Small intestine (tissue), 7 donors: Measurements from ENCODE around the gene FAM219A. TPM values are rescaled to one million over a fixed set of nuclear protein-coding genes. Genes with fewer than 3 reads are reported as not detected.
A peak's percentile ranks its signal among the peaks of the same experiment; 100 is the strongest.

Experiments
- DNase-seq, 2 donors: peaks; one replicate each; pipeline versions ENCODE4 v3.0.0 to v3.0.0-alpha.2; 2013
- FAIRE-seq: peaks from 2 replicates; lab custom pipeline; 2012; peaks lifted over from hg19 to GRCh38; lab: Jason Lieb, UNC
- H3K27ac ChIP-seq, 3 donors: one replicate each; pipeline ENCODE4 v1.5.1; 2013; ENCODE audit warnings: low read length in 2 of 3, mild to moderate bottlenecking in 2 of 3, control low read depth in 1 of 3, inconsistent platforms in 1 of 3, low read depth in 1 of 3, moderate library complexity in 1 of 3
- H3K27me3 ChIP-seq, 3 donors: one replicate each; pipeline ENCODE4 v1.6.1; 2013; ENCODE audit warnings: low read length in 3 of 3, inconsistent platforms in 1 of 3; ENCODE audit not compliant: control insufficient read depth in 3 of 3, insufficient read depth in 3 of 3
- H3K36me3 ChIP-seq, 3 donors: one replicate each; pipeline ENCODE4 v1.6.1; 2013; ENCODE audit warnings: low read length in 3 of 3, inconsistent platforms in 1 of 3, low read depth in 1 of 3, mild to moderate bottlenecking in 1 of 3, moderate library complexity in 1 of 3; ENCODE audit not compliant: control insufficient read depth in 3 of 3, insufficient read depth in 2 of 3
- H3K4me1 ChIP-seq, 3 donors: one replicate each; pipeline ENCODE4 v1.6.1; 2013; ENCODE audit warnings: low read length in 2 of 3, inconsistent platforms in 1 of 3, low read depth in 1 of 3, mild to moderate bottlenecking in 1 of 3, moderate library complexity in 1 of 3; ENCODE audit not compliant: control insufficient read depth in 3 of 3, insufficient read depth in 2 of 3
- H3K4me3 ChIP-seq, 3 donors: one replicate each; pipeline ENCODE4 v1.5.1; 2013; ENCODE audit warnings: low read length in 3 of 3, control low read depth in 1 of 3, inconsistent platforms in 1 of 3, low read depth in 1 of 3, mild to moderate bottlenecking in 1 of 3, moderate library complexity in 1 of 3
- H3K9me3 ChIP-seq, 2 donors: one replicate each; pipeline ENCODE4 v1.6.1; 2013; ENCODE audit warnings: low read depth in 1 of 2, low read length in 1 of 2; ENCODE audit not compliant: control insufficient read depth in 2 of 2, insufficient read depth in 1 of 2
- WGBS, 3 donors: extraction: QIAGEN DNeasy Blood & Tissue Kit; methylation state at CpG; one replicate each; pipeline ENCODE4 v1.1.7; 2013; 5-methylcytosine and 5-hydroxymethylcytosine counted together
- polyA plus RNA-seq, 4 donors: library from polyadenylated mRNA; stranded (reverse) in 3 of 4; unstranded in 1 of 4; fragments of 200-250 nt in 3 of 4; fragments of 120-200 nt in 1 of 4; gene quantifications; one replicate each; pipeline versions ENCODE4 v1.2.1 to v1.2.3, GENCODE V29; 2013
- donor health status: healthy with polysubstance abuse.
- donor health status: control.
- donor health status: control.
- donor health status: Bipolar disorder and iron deficiency.
- donor health status: healthy.

The FAM219A gene
- polyA plus RNA-seq, 4 donors = 2.7 to 9.0 (median 4.5) TPM

GRCh38 chr9:34380034-34380510 is 78.3 kb downstream of the FAM219A start:
- FAIRE-seq = no peak
- H3K27me3 ChIP-seq = peaks cover 0 to 12% (median 0%) of the 10 kb centered on the region in 3 donors
- H3K4me3 ChIP-seq = peak overlapping the region in 2 of 3 donors; percentile 4 to 48
- 30 to 61% (median 55%) methylated on average over 24 of the region's 24 CpGs for WGBS, 3 donors
- peak overlapping the region in 2 of 3 donors; percentile 60 to 61 for H3K27ac ChIP-seq
- DNase-seq = peak; percentile 4 to 59
- no peaks in the 10 kb centered on the region for H3K9me3 ChIP-seq
- peaks cover 2 to 38% (median 4%) of the 10 kb centered on the region in 3 donors for H3K4me1 ChIP-seq
- H3K36me3 ChIP-seq = no peaks in the 10 kb centered on the region

GRCh38 chr9:34379334-34380033 is 78.9 kb downstream of the FAM219A start:
- H3K4me1 ChIP-seq = peaks cover 2 to 41% (median 4%) of the 10 kb centered on the region in 3 donors
- peaks cover 0 to 12% (median 0%) of the 10 kb centered on the region in 3 donors for H3K27me3 ChIP-seq
- H3K9me3 ChIP-seq = no peaks in the 10 kb centered on the region
- DNase-seq (peak; percentile 93 to 94), FAIRE-seq (no peak)
- H3K27ac ChIP-seq = peak overlapping the region in 1 of 3 donors; percentile 61
- no peaks in the 10 kb centered on the region for H3K36me3 ChIP-seq
- H3K4me3 ChIP-seq = peak overlapping the region in 2 of 3 donors; percentile 4 to 48
- 6 to 12% (median 8%) methylated on average over 35 of the region's 35 CpGs for WGBS, 3 donors

GRCh38 chr9:34378376-34379060 is 79.9 kb downstream of the FAM219A start:
- H3K4me3 ChIP-seq = no peak overlapping the region
- no peak for FAIRE-seq
- peaks cover 0 to 4% (median 0%) of the 10 kb centered on the region in 3 donors for H3K36me3 ChIP-seq
- peaks cover 2 to 47% (median 4%) of the 10 kb centered on the region in 3 donors for H3K4me1 ChIP-seq
- no peaks in the 10 kb centered on the region for H3K9me3 ChIP-seq
- no peak overlapping the region for H3K27ac ChIP-seq
- WGBS, 3 donors = 94 to 95% (median 95%) methylated on average over 3 of the region's 3 CpGs
- peaks cover 0 to 12% (median 0%) of the 10 kb centered on the region in 3 donors for H3K27me3 ChIP-seq
- no peak for DNase-seq

- DNase-seq = no peak
- FAIRE-seq = no peak
- H3K27ac ChIP-seq = peak overlapping the region; percentile 35 to 86 (median 64)
- H3K4me1 ChIP-seq = peaks cover 2 to 47% (median 4%) of the 10 kb centered on the region in 3 donors
- peaks cover 0 to 15% (median 2%) of the 10 kb centered on the region in 3 donors for H3K36me3 ChIP-seq
- H3K4me3 ChIP-seq = peak overlapping the region in 2 of 3 donors; percentile 85 to 96
- H3K27me3 ChIP-seq = peaks cover 0 to 12% (median 0%) of the 10 kb centered on the region in 3 donors
- WGBS, 3 donors = 1 to 5% (median 4%) methylated on average over 21 of the region's 21 CpGs
- H3K9me3 ChIP-seq = peaks cover 0 to 4% of the 10 kb centered on the region in 2 donors
Measured at GRCh38 chr9:34377404-34377746, 81.0 kb downstream of the FAM219A start.

GRCh38 chr9:34376596-34377403 is 81.6 kb downstream of the FAM219A start, which contains the start of gene MYORG:
TSS of gene MYORG (minus strand) at chr9:34376898. CDS start at chr9:34372943, 3,955 bp downstream.
- peak within 1 kb of the TSS; percentile 58 to 96 (median 85) for H3K4me3 ChIP-seq
- peak within 1 kb of the TSS; percentile 86 to 95 (median 93) for H3K27ac ChIP-seq
- peak; percentile 23 for FAIRE-seq
- H3K36me3 ChIP-seq = peaks cover 0 to 21% (median 7%) of the 10 kb centered on the region in 3 donors
- peaks cover 0 to 15% (median 0%) of the 10 kb centered on the region in 3 donors for H3K27me3 ChIP-seq
- 0 to 1% (median 1%) methylated on average over 49 to 54 of the region's 54 CpGs for WGBS, 3 donors
- peak; percentile 99 for DNase-seq
- H3K9me3 ChIP-seq = peaks cover 0 to 9% of the 10 kb centered on the region in 2 donors
- H3K4me1 ChIP-seq = peaks cover 2 to 47% (median 4%) of the 10 kb centered on the region in 3 donors

GRCh38 chr9:34375901-34376595 is 82.3 kb downstream of the FAM219A start:
- H3K4me1 ChIP-seq = peaks cover 2 to 40% (median 4%) of the 10 kb centered on the region in 3 donors
- DNase-seq = peak; percentile 76 to 78
- peaks cover 3 to 28% (median 8%) of the 10 kb centered on the region in 3 donors for H3K36me3 ChIP-seq
- H3K27ac ChIP-seq = peak overlapping the region; percentile 86 to 95 (median 93)
- H3K27me3 ChIP-seq = peaks cover 0 to 14% (median 0%) of the 10 kb centered on the region in 3 donors
- peaks cover 0 to 17% of the 10 kb centered on the region in 2 donors for H3K9me3 ChIP-seq
- H3K4me3 ChIP-seq = peak overlapping the region; percentile 58 to 96 (median 85)
- 4 to 8% (median 6%) methylated on average over 21 to 22 of the region's 22 CpGs for WGBS, 3 donors
- FAIRE-seq = no peak

- no peak for FAIRE-seq
- Histone ChIP-seq H3K27ac (peak overlapping the region; percentile 86 to 95 (median 93)), H3K4me3 (peak overlapping the region in 2 of 3 donors; percentile 85 to 96), H3K9me3 (peaks cover 0 to 19% of the 10 kb centered on the region in 2 donors), H3K36me3 (peaks cover 3 to 38% (median 12%) of the 10 kb centered on the region in 3 donors), H3K27me3 (peaks cover 0 to 18% (median 0%) of the 10 kb centered on the region in 3 donors), H3K4me1 (peaks cover under 1 to 41% (median under 1%) of the 10 kb centered on the region in 3 donors)
- DNase-seq = peak; percentile 92 to 98
- WGBS, 3 donors = 12 to 48% (median 38%) methylated on average over 5 of the region's 5 CpGs
Measured at GRCh38 chr9:34374905-34375552, 83.3 kb downstream of the FAM219A start.
